ENCODE results near the gene FAM217B.

FAM217B gene

GRCh38 chr20:59940129-59940955 lies at the start of gene FAM217B, which contains the start of gene PPP1R3D:
FAM217B (plus strand) TSS chr20:59940389; CDS start chr20:59943944, 3,555 bp downstream.
PPP1R3D (minus strand) TSS chr20:59940305; CDS start chr20:59939931, 374 bp downstream.
- Mint-ChIP-seq H3K4me1 (peaks cover 58% of the 10 kb centered on the region), H3K9me3 (no peaks in the 10 kb centered on the region), H3K4me3 (peak within 1 kb of the TSS; percentile 95), H3K36me3 (ENCODE audit: low read depth) (peaks cover 19% of the 10 kb centered on the region), H3K27me3 (ENCODE audit: low read depth, poor library complexity) (peaks cover 18% of the 10 kb centered on the region), H3K27ac (peak within 1 kb of the TSS; percentile 100)
- TF ChIP-seq CTCF (IDR thresholded peaks at IDR 0.05), result no peak
- peak; percentile 97 for DNase-seq

GRCh38 chr20:59891581-59891980 lies 48.6 kb upstream of the FAM217B start:
- H3K27me3 Mint-ChIP-seq (ENCODE audit: low read depth, poor library complexity), result peaks cover 25% of the 10 kb centered on the region
- H3K4me1 Mint-ChIP-seq, result no peaks in the 10 kb centered on the region
- no peak overlapping the region for H3K27ac Mint-ChIP-seq
- DNase-seq, result no peak
- H3K36me3 Mint-ChIP-seq (ENCODE audit: low read depth), result no peaks in the 10 kb centered on the region
- H3K9me3 Mint-ChIP-seq, result peaks cover 10% of the 10 kb centered on the region
- H3K4me3 Mint-ChIP-seq, result no peak overlapping the region
- TF ChIP-seq CTCF (IDR thresholded peaks at IDR 0.05), result no peak

- Mint-ChIP-seq H3K9me3 (no peaks in the 10 kb centered on the region), H3K36me3 (ENCODE audit: low read depth) (no peaks in the 10 kb centered on the region), H3K27me3 (ENCODE audit: low read depth, poor library complexity) (peaks cover 35% of the 10 kb centered on the region), H3K4me3 (no peak overlapping the region), H3K4me1 (no peaks in the 10 kb centered on the region), H3K27ac (no peak overlapping the region)
- TF ChIP-seq CTCF (IDR thresholded peaks at IDR 0.05), result no peak
- DNase-seq, result no peak
Observed at GRCh38 chr20:59895908-59896307, 44.3 kb upstream of the FAM217B start.

GRCh38 chr20:59902470-59902869 lies 37.7 kb upstream of the FAM217B start:
- H3K27me3 Mint-ChIP-seq (ENCODE audit: low read depth, poor library complexity), result peaks cover 20% of the 10 kb centered on the region
- H3K27ac Mint-ChIP-seq, result no peak overlapping the region

GRCh38 chr20:59903621-59904020 lies 36.6 kb upstream of the FAM217B start:
- peaks cover 15% of the 10 kb centered on the region for H3K27me3 Mint-ChIP-seq (ENCODE audit: low read depth, poor library complexity)
- no peaks in the 10 kb centered on the region for H3K4me1 Mint-ChIP-seq
- no peak overlapping the region for H3K27ac Mint-ChIP-seq
- DNase-seq, result no peak
- no peaks in the 10 kb centered on the region for H3K9me3 Mint-ChIP-seq
- no peak for TF ChIP-seq CTCF (IDR thresholded peaks at IDR 0.05)
- no peak overlapping the region for H3K4me3 Mint-ChIP-seq
- H3K36me3 Mint-ChIP-seq (ENCODE audit: low read depth), result no peaks in the 10 kb centered on the region

More at GRCh38 chr20:59902470-59902869, 37.7 kb upstream of the FAM217B start:
- Mint-ChIP-seq H3K36me3 (ENCODE audit: low read depth) (no peaks in the 10 kb centered on the region), H3K9me3 (no peaks in the 10 kb centered on the region), H3K4me3 (no peak overlapping the region), H3K4me1 (no peaks in the 10 kb centered on the region)
- DNase-seq, result no peak
- no peak for TF ChIP-seq CTCF (IDR thresholded peaks at IDR 0.05)

- Mint-ChIP-seq H3K27me3 (ENCODE audit: low read depth, poor library complexity) (peaks cover 7% of the 10 kb centered on the region), H3K9me3 (no peaks in the 10 kb centered on the region), H3K36me3 (ENCODE audit: low read depth) (no peaks in the 10 kb centered on the region), H3K4me3 (no peak overlapping the region), H3K4me1 (no peaks in the 10 kb centered on the region), H3K27ac (no peak overlapping the region)
- no peak for DNase-seq
- no peak for TF ChIP-seq CTCF (IDR thresholded peaks at IDR 0.05)
Observed at GRCh38 chr20:59908855-59909254, 31.3 kb upstream of the FAM217B start.

All from nephron progenitor cell (in vitro differentiated cells).